Sigmoid colon (tissue), 7 donors: Measurements from ENCODE around the gene ENTPD2. TPM values are rescaled to one million over a fixed set of nuclear protein-coding genes. Genes with fewer than 3 reads are reported as not detected.
"Not testable (repeated sequence)": the region's sequence is repeated elsewhere in the genome, so short reads cannot be mapped to it uniquely, and the experiment has no call there.

ENCODE experiments used
- DNase-seq: peaks from one replicate; pipeline ENCODE4 v3.0.0-alpha.2; 2019
- H3K27ac ChIP-seq, 4 donors: fragments of 200-600 bp; sonication (generic); one replicate each; pipeline ENCODE4 v1.5.1; 2016 to 2019; ENCODE audit warnings: mild to moderate bottlenecking in 1 of 4
- H3K27me3 ChIP-seq, 3 donors: fragments of 200-600 bp; sonication (generic); one replicate each; pipeline ENCODE4 v1.5.1; 2019; ENCODE audit warnings: mild to moderate bottlenecking in 1 of 3
- H3K36me3 ChIP-seq, 4 donors: fragments of 200-600 bp; sonication (generic); one replicate each; pipeline ENCODE4 v1.5.1; 2016 to 2019
- H3K4me1 ChIP-seq, 4 donors: fragments of 200-600 bp; sonication (generic); one replicate each; pipeline ENCODE4 v1.5.1; 2017 to 2019
- H3K4me3 ChIP-seq, 4 donors: fragments of 200-600 bp; sonication (generic); one replicate each; pipeline ENCODE4 v1.5.1; 2017 to 2019; ENCODE audit warnings: mild to moderate bottlenecking in 2 of 4, moderate library complexity in 1 of 4
- H3K9me3 ChIP-seq, 4 donors: fragments of 200-600 bp in 3 of 4; sonication (generic) in 3 of 4; one replicate each; pipeline versions ENCODE4 v1.5.1 to v1.6.1; 2013 to 2019
- EP300 ChIP-seq, 4 donors: sonication (generic); formaldehyde crosslinking; IDR thresholded peaks; one replicate each; pipeline ENCODE4 v1.6.1; 2017; ENCODE audit warnings: antibody characterized with exemption in 4 of 4
- POLR2A ChIP-seq, 2 donors: fragments of 450-650 bp; IDR thresholded peaks; one replicate each; pipeline ENCODE4 v1.6.1; 2016; ENCODE audit warnings: antibody characterized with exemption in 2 of 2, mild to moderate bottlenecking in 2 of 2, moderate library complexity in 2 of 2
- POLR2AphosphoS5 ChIP-seq, 4 donors: sonication (generic); formaldehyde crosslinking; IDR thresholded peaks; one replicate each; pipeline ENCODE4 v1.6.1; 2017; ENCODE audit warnings: antibody characterized with exemption in 4 of 4
- WGBS, 2 donors: extraction: QIAGEN DNeasy Blood & Tissue Kit; methylation state at CpG; one replicate each; pipeline ENCODE4 v1.1.7; 2013; 5-methylcytosine and 5-hydroxymethylcytosine counted together
- intact Hi-C: fragments of 100-400 bp; cut with DNase I; formaldehyde crosslinking; loops from one replicate; pipeline ENCODE4 v1.15.1; 2023
- polyA plus RNA-seq, 3 donors: library from polyadenylated mRNA; stranded (reverse); fragments of 200-250 nt; gene quantifications; one replicate each; pipeline ENCODE4 v1.2.3, GENCODE V29; 2013
- total RNA-seq, 4 donors: library from RNA; depleted of rRNA; stranded (reverse); fragments of >200 nt; gene quantifications; one replicate each; pipeline ENCODE4 v1.1.0, GENCODE V29; 2016
- TF ChIP-seq, protein P1 (sequence below), 4 experiments: fragments of 450-650 bp in 3 of 4; fragments of 200-600 bp in 1 of 4; IDR thresholded peaks; one replicate each; pipeline ENCODE4 v1.5.1; 2016 to 2019; ENCODE audit warnings: antibody characterized with exemption in 4 of 4, mild to moderate bottlenecking in 3 of 4, moderate library complexity in 2 of 4
- donor health status: healthy with polysubstance abuse.
- donor health status: Bipolar disorder and iron deficiency.
- donor health status: healthy.

Gene ENTPD2
- total and polyA plus RNA-seq, 7 donors: 0.92 to 6.4 (median 2.2) TPM; not detected in 1

DNA sequence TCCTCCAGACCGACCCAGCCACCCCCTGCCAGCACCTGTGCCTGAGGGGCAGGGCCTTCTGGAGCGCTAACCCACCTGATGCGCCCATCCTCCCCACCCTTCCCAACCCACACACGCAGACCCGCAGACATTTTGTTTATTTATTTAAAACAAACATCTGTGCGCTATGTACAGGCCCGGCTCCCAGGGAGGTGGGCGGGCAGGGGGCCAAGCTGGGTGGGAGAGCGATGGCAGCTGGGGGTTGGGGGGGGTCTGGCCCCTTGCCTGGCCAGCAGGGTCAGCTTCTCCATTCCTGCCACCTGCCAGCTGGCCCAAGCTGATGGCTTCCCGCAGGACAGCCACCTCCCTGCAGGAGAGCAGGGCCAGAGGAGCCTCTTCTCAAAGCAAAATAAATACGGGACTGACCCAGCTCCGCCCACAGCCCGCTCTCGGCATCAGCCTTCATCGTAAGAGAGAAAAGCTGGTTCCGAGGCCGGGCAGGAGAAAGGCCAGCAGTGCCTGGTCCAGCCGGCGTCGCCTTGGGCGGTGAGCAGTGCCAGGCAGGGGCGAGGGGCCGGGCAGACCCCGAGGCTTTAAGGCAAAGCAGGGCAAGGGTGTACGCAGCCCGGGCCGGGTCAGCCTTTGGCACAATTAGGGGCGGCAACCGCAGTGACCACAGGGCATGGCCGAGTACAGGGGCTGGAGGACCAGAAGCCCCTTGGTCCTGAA lies 46.6 kb downstream of the ENTPD2 start:
- DNase-seq: no peak
- no peaks in the 10 kb centered on the region for H3K4me1 ChIP-seq
- no peak overlapping the region for H3K27ac ChIP-seq
- no peaks in the 10 kb centered on the region for H3K27me3 ChIP-seq
- TF ChIP-seq, protein P1, sequence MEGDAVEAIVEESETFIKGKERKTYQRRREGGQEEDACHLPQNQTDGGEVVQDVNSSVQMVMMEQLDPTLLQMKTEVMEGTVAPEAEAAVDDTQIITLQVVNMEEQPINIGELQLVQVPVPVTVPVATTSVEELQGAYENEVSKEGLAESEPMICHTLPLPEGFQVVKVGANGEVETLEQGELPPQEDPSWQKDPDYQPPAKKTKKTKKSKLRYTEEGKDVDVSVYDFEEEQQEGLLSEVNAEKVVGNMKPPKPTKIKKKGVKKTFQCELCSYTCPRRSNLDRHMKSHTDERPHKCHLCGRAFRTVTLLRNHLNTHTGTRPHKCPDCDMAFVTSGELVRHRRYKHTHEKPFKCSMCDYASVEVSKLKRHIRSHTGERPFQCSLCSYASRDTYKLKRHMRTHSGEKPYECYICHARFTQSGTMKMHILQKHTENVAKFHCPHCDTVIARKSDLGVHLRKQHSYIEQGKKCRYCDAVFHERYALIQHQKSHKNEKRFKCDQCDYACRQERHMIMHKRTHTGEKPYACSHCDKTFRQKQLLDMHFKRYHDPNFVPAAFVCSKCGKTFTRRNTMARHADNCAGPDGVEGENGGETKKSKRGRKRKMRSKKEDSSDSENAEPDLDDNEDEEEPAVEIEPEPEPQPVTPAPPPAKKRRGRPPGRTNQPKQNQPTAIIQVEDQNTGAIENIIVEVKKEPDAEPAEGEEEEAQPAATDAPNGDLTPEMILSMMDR (IDR thresholded peaks at IDR 0.05): no peak
- TF ChIP-seq POLR2AphosphoS5 (IDR thresholded peaks at IDR 0.05) (no peak), EP300 (IDR thresholded peaks at IDR 0.05) (no peak), POLR2A (IDR thresholded peaks at IDR 0.05) (no peak)
- H3K36me3 ChIP-seq: peaks cover 0 to 25% (median 10%) of the 10 kb centered on the region in 4 donors
- H3K4me3 ChIP-seq: no peak overlapping the region
- WGBS, 2 donors: 79 to 83% methylated on average over 30 of the region's 30 CpGs
- no peaks in the 10 kb centered on the region for H3K9me3 ChIP-seq
- intact Hi-C loops: no loop called here

DNA sequence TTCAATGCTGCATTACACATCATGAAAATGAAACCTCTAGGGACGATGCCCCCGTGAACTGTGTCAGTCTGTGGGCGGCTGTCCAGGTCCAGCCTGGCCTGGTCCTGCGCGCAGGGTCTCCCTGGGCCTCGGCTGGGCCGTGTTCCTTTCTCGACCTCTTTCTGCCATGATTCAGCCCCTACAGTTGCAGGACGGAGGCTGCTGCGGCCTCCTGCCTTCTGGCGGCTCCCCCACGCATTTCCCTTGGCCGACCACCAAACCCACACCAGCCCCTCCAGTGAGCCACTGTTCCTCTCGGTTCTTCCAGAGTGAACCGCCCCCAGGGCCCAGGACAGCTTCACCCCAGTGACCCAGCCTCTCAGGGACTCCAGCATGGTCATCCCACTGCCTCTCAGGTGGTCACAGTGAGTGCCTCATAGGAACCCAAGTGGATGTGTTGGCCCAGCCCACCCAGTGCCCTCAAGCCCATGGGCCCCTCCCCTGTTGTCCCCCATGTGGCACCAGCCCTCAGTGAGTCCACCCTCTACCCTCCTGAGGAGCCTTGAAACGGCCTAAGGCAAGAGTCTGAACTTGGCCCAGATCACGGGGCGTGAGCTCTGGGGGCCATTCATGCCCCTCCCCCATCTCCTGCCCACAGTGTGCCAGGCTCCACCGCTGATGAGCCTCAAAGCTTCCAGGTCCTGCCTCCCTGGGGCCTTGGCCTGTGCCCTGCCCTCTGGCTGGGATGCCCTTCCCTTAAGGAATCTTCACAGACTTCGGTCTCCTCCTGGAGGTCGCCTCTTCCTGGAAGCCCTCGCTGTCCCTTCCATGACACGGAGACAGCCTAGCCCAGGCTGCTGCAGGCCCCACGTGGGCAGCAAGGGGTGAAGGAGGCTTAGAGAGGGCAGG lies 47.5 kb downstream of the ENTPD2 start:
- H3K4me3 ChIP-seq: no peak overlapping the region
- intact Hi-C loops: no loop called here
- 67 to 80% methylated on average over 24 of the region's 24 CpGs for WGBS, 2 donors
- no peaks in the 10 kb centered on the region for H3K9me3 ChIP-seq
- H3K27me3 ChIP-seq: no peaks in the 10 kb centered on the region
- peaks cover 0 to 16% (median 5%) of the 10 kb centered on the region in 4 donors for H3K36me3 ChIP-seq
- no peaks in the 10 kb centered on the region for H3K4me1 ChIP-seq
- TF ChIP-seq POLR2A (IDR thresholded peaks at IDR 0.05) (no peak), POLR2AphosphoS5 (IDR thresholded peaks at IDR 0.05) (no peak), EP300 (IDR thresholded peaks at IDR 0.05) (no peak)
- TF ChIP-seq, protein P1 (IDR thresholded peaks at IDR 0.05): no peak
- DNase-seq: no peak
- H3K27ac ChIP-seq: no peak overlapping the region

DNA sequence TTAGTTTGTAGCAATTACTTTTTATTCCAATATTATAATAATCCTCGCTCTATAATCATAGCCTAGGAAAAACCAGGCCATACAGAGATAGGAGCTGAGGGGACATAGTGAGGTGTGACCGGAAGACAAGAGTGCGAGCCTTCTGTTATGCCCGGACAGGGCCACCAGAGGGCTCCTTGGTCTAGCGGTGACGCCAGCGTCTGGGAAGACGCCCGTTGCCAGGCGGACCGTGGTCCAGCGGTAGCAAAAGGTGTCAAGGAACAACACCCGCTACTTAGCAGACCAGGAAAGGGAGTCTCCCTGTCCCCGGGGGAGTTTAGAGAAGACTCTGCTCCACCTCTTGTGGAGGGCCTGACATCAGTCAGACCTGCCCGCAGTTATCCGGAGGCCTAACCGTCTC lies 49.6 kb downstream of the ENTPD2 start:
- DNase-seq, H3K4me3 ChIP-seq, H3K36me3 ChIP-seq, intact Hi-C loops, H3K27ac ChIP-seq, H3K4me1 ChIP-seq, H3K9me3 ChIP-seq, H3K27me3 ChIP-seq: not testable (repeated sequence)
- WGBS, 2 donors: 36 to 47% methylated on average over 17 of the region's 17 CpGs
- TF ChIP-seq, protein P1 (IDR thresholded peaks at IDR 0.05): peak in 2 of 4 experiments; percentile 22 to 37

DNA sequence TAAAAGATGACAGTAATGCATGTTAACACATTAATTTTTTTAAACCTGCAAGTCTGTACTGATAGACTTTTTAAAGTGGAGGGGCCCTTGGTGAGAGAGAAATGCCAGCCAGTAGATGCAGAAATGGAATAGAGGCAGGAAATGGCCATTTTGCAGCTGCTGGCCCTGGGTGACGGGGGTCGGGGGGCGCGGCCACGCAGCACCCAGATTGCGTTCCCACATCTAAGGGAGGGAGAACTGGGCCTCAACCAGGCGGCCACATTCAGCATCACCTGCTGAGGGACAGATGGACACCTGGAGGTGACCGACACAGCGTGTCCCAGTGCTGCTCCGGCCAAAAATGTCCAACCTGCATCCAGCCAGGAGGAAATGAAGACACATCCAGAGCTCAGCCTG lies 51.2 kb downstream of the ENTPD2 start:
- Histone ChIP-seq H3K36me3 (no peaks in the 10 kb centered on the region), H3K4me3 (no peak overlapping the region), H3K27me3 (peaks cover under 1 to 10% (median 2%) of the 10 kb centered on the region in 3 donors), H3K4me1 (no peaks in the 10 kb centered on the region), H3K27ac (no peak overlapping the region), H3K9me3 (no peaks in the 10 kb centered on the region)
- intact Hi-C loops: no loop called here
- WGBS, 2 donors: 88 to 91% methylated on average over 10 of the region's 10 CpGs
- TF ChIP-seq, protein P1 (IDR thresholded peaks at IDR 0.05): no peak
- no peak for TF ChIP-seq POLR2AphosphoS5 (IDR thresholded peaks at IDR 0.05)
- no peak for TF ChIP-seq POLR2A (IDR thresholded peaks at IDR 0.05)
- no peak for TF ChIP-seq EP300 (IDR thresholded peaks at IDR 0.05)
- no peak for DNase-seq
